GM21619 (cell line): Measurements from ENCODE around the gene H2AZ2.
"Not testable (repeated sequence)": the region's sequence is repeated elsewhere in the genome, so short reads cannot be mapped to it uniquely, and the experiment has no call there.

Source experiments
- ATAC-seq: cut with Tn5 transposase; IDR thresholded peaks from one replicate; pipeline ENCODE4 v1.9.1; 2021; ENCODE audit not compliant: unreplicated experiment

The H2AZ2 gene

GRCh38 chr7:44819292-44819691 is 28.6 kb downstream of the H2AZ2 start:
- ATAC-seq, result no peak

GRCh38 chr7:44814919-44815318 is 33.0 kb downstream of the H2AZ2 start:
- ATAC-seq, result no peak

- no peak for ATAC-seq
Measured at GRCh38 chr7:44811571-44811970, 36.3 kb downstream of the H2AZ2 start.

GRCh38 chr7:44811093-44811492 is 36.8 kb downstream of the H2AZ2 start:
- ATAC-seq, result no peak

GRCh38 chr7:44808914-44809393 is 38.9 kb downstream of the H2AZ2 start:
- ATAC-seq, result no peak

- ATAC-seq, result no peak
Measured at GRCh38 chr7:44805950-44806349, 41.9 kb downstream of the H2AZ2 start.

GRCh38 chr7:44803828-44804519 is 43.9 kb downstream of the H2AZ2 start:
- ATAC-seq, result not testable (repeated sequence)

GRCh38 chr7:44802418-44803025 is 45.4 kb downstream of the H2AZ2 start:
- no peak for ATAC-seq

- no peak for ATAC-seq
Measured at GRCh38 chr7:44801890-44802289, 46.0 kb downstream of the H2AZ2 start.

GRCh38 chr7:44799939-44800338 is 47.9 kb downstream of the H2AZ2 start:
- no peak for ATAC-seq

- no peak for ATAC-seq
Measured at GRCh38 chr7:44798649-44799305, 49.1 kb downstream of the H2AZ2 start.

- peak; percentile 41 for ATAC-seq
Measured at GRCh38 chr7:44797329-44798258, 50.3 kb downstream of the H2AZ2 start.

GRCh38 chr7:44796504-44797328 is 51.2 kb downstream of the H2AZ2 start, which contains the start of gene PPIA:
PPIA (plus strand) TSS chr7:44796681; CDS start chr7:44796725, 44 bp downstream.
- ATAC-seq, result peak; percentile 82

GRCh38 chr7:44796034-44796503 is 51.8 kb downstream of the H2AZ2 start:
- peak; percentile 15 for ATAC-seq

- no peak for ATAC-seq
Measured at GRCh38 chr7:44794331-44794730, 53.6 kb downstream of the H2AZ2 start.

GRCh38 chr7:44793919-44794318 is 54.0 kb downstream of the H2AZ2 start:
- no peak for ATAC-seq

GRCh38 chr7:44791278-44792219 is 56.3 kb downstream of the H2AZ2 start:
- ATAC-seq, result no peak

- no peak for ATAC-seq
Measured at GRCh38 chr7:44789990-44790389, 57.9 kb downstream of the H2AZ2 start.

GRCh38 chr7:44787762-44788161 is 60.1 kb downstream of the H2AZ2 start:
- ATAC-seq, result no peak
